K562 (cell line): Measurements from ENCODE around the gene PLCL2. TPM values are rescaled to one million over a fixed set of nuclear protein-coding genes. Genes with fewer than 3 reads are reported as not detected.

Experiments used
- ATAC-seq: fragments of 200-7000 bp; cut with Tn5 transposase; 3 replicates; pipeline ENCODE4 v1.9.1; 2020; ENCODE audit warnings: moderate library complexity
- BruUV-seq: library from RNA; stranded (reverse); fragments of 400-500 nt; replicated peaks from 2 replicates; lab custom pipeline; 2021; lab: Mats Ljungman, UMichigan
- CTCF ChIA-PET: fragments of 300-600 bp; formaldehyde crosslinking; extraction: SDS; loops from one replicate; lab custom pipeline; 2021; ENCODE audit warnings: low intra/inter-chr PET ratio; lab: Yijun Ruan, JAX
- POLR2A ChIA-PET: fragments of 300-600, 350-650 bp; sonication (Branson Sonifier 250); formaldehyde crosslinking; extraction: SDS; loops from one replicate; lab custom pipeline; 2021; ENCODE audit warnings: antibody characterized with exemption, inconsistent platforms; lab: Yijun Ruan, JAX
- DNase-seq, 4 experiments: peaks; one replicate each; pipeline versions ENCODE4 v3.0.0 to v3.0.0-alpha.2; 2011 to 2018; ENCODE audit warnings: low spot score in 3 of 4, mixed read lengths in 3 of 4; ENCODE audit errors: extremely low read depth in 1 of 4
- FAIRE-seq: peaks from 2 replicates; lab custom pipeline; 2011; peaks lifted over from hg19 to GRCh38; lab: Jason Lieb, UNC
- H2AFZ ChIP-seq: 2 replicates; pipeline ENCODE4 v1.6.0; 2011; ENCODE audit warnings: low read depth, low read length, control low read depth, inconsistent platforms
- H3K27ac ChIP-seq: fragments of 200-600 bp; 3 replicates; pipeline ENCODE4 v1.8.0; 2011; ENCODE audit warnings: low read depth, mild to moderate bottlenecking, control low read depth, inconsistent platforms, low read length, moderate library complexity, mixed read lengths; ENCODE audit errors: extremely low read depth
- H3K27me3 ChIP-seq, 2 experiments: fragments of 300-600 bp in 1 of 2; 2 replicates in 1 of 2; 3 replicates in 1 of 2; pipeline versions ENCODE4 v1.6.0 to v1.8.0; 2011; ENCODE audit warnings: inconsistent platforms in 2 of 2, low read length in 2 of 2, mild to moderate bottlenecking in 1 of 2, mixed read lengths in 1 of 2, moderate library complexity in 1 of 2; ENCODE audit not compliant: control insufficient read depth in 2 of 2, insufficient read depth in 2 of 2
- H3K36me3 ChIP-seq: fragments of 300-600 bp; 3 replicates; pipeline ENCODE4 v1.8.0; 2011; ENCODE audit warnings: mild to moderate bottlenecking, low read length, inconsistent platforms; ENCODE audit not compliant: control insufficient read depth, insufficient read depth
- H3K4me1 ChIP-seq, 2 experiments: fragments of 200-600 bp in 1 of 2; replicated peaks in 1 of 2; 2 replicates in 1 of 2; 3 replicates in 1 of 2; pipeline versions ENCODE4 v1.5.1 to v1.8.0; 2011; ENCODE audit warnings: inconsistent platforms in 2 of 2, low read length in 2 of 2, mild to moderate bottlenecking in 1 of 2, mixed read lengths in 1 of 2, moderate library complexity in 1 of 2; ENCODE audit not compliant: control insufficient read depth in 2 of 2, insufficient read depth in 2 of 2
- H3K4me2 ChIP-seq: 2 replicates; pipeline ENCODE4 v1.6.1; 2011; ENCODE audit warnings: low read length, control low read depth, inconsistent platforms, mixed read lengths; ENCODE audit not compliant: insufficient read depth
- H3K4me3 ChIP-seq: fragments of 200-600 bp; sonication (generic), shearing (Covaris generic); 2 replicates; pipeline ENCODE4 v1.5.1; 2016; ENCODE audit warnings: control low read depth, inconsistent platforms
- H3K79me2 ChIP-seq: fragments of 200-600 bp; 3 replicates; pipeline ENCODE4 v1.8.0; 2011; ENCODE audit warnings: low read length, inconsistent platforms; ENCODE audit not compliant: control insufficient read depth, insufficient read depth
- H3K9ac ChIP-seq, 2 experiments: 2 replicates each; pipeline versions ENCODE4 v1.6.0 to v1.6.1; 2011; ENCODE audit warnings: low read depth in 2 of 2, low read length in 2 of 2, control low read depth in 1 of 2, inconsistent platforms in 1 of 2, mild to moderate bottlenecking in 1 of 2, mixed read lengths in 1 of 2; ENCODE audit not compliant: insufficient read depth in 1 of 2
- H3K9me1 ChIP-seq: one replicate; pipeline ENCODE4 v1.6.0; 2011; ENCODE audit warnings: inconsistent platforms, mild to moderate bottlenecking, low read length, moderate library complexity; ENCODE audit not compliant: control insufficient read depth, insufficient read depth
- H3K9me3 ChIP-seq: replicated peaks from 2 replicates; pipeline ENCODE4 v1.5.1; 2011; ENCODE audit warnings: low read depth, low read length, inconsistent platforms; ENCODE audit not compliant: control insufficient read depth, insufficient read depth
- H4K20me1 ChIP-seq: replicated peaks from 2 replicates; pipeline ENCODE4 v1.6.1; 2011; ENCODE audit warnings: low read length, inconsistent platforms, mixed read lengths; ENCODE audit not compliant: control insufficient read depth, insufficient read depth
- ARHGAP35 ChIP-seq: fragments of 450-650 bp; IDR thresholded peaks from 2 replicates; pipeline ENCODE4 v1.6.1; 2018; ENCODE audit not compliant: partially characterized antibody
- BACH1 ChIP-seq: fragments of 200-800 bp; sonication (Bioruptor generic); IDR thresholded peaks from 2 replicates; pipeline ENCODE4 v1.6.1; 2016; ENCODE audit warnings: missing genetic modification characterization, missing compliant biosample characterization
- GTF2A2 ChIP-seq: IDR thresholded peaks from 2 replicates; pipeline ENCODE4 v1.6.1; 2016; ENCODE audit warnings: mild to moderate bottlenecking, missing genetic modification characterization, missing compliant biosample characterization
- NFATC3 ChIP-seq: fragments of 450-650 bp; IDR thresholded peaks from 2 replicates; pipeline ENCODE4 v1.6.1; 2017; ENCODE audit warnings: mild to moderate bottlenecking
- POLR2A ChIP-seq: fragments of 450-650 bp; conservative IDR thresholded peaks from 2 replicates; pipeline ENCODE4 v1.6.1; 2016
- TEAD2 ChIP-seq: fragments of 450-650 bp; IDR thresholded peaks from 2 replicates; pipeline ENCODE4 v1.6.1; 2016; ENCODE audit warnings: missing genetic modification characterization, control low read depth, missing compliant biosample characterization
- TEAD4 ChIP-seq, 2 experiments: sonication (generic) in 1 of 2; formaldehyde crosslinking in 1 of 2; IDR thresholded peaks; 2 replicates each; pipeline versions ENCODE4 v1.6.1 to v1.8.0; 2012 to 2022; ENCODE audit warnings: borderline replicate concordance in 1 of 2, inconsistent platforms in 1 of 2, low read length in 1 of 2, mild to moderate bottlenecking in 1 of 2, missing genetic modification reagents in 1 of 2
- ZNF134 ChIP-seq: fragments of 250-450 bp; sonication (Bioruptor Pico); conservative IDR thresholded peaks from 2 replicates; pipeline ENCODE4 v1.4.0; 2020
- ZNF695 ChIP-seq: fragments of 450-650 bp; formaldehyde crosslinking; IDR thresholded peaks from 2 replicates; pipeline ENCODE4 v1.4.0; 2020; ENCODE audit warnings: mild to moderate bottlenecking, moderate library complexity
- WGBS: fragments of 100-300 bp; shearing (Covaris generic); methylation state at CpG from one replicate; pipeline ENCODE4 v1.1.6; 2016; ENCODE audit warnings: low coverage, mixed read lengths; ENCODE audit not compliant: insufficient coverage; ENCODE audit errors: missing lambda C conversion rate; 5-methylcytosine and 5-hydroxymethylcytosine counted together
- in situ Hi-C: fragments of 300-500 bp; cut with MboI; formaldehyde crosslinking; loops from 4 replicates; pipeline ENCODE4 v1.15.0; 2018; ENCODE audit warnings: inconsistent platforms, mixed read lengths
- intact Hi-C: fragments of 100-400 bp; cut with micrococcal nuclease; formaldehyde crosslinking; loops from 2 replicates; pipeline ENCODE4 v1.14.2; 2022
- polyA plus RNA-seq, 8 experiments: library from polyadenylated mRNA; depleted of rRNA in 4 of 8; stranded (reverse) in 5 of 8; unstranded in 3 of 8; fragments of >200 nt; fragmentation: Nextera tagmentation in 2 of 8; fragmentation: Illumina TruSeq in 1 of 8; extraction: Ambion mirVana in 2 of 8; extraction: Trizol in 1 of 8; gene quantifications; 2 replicates each; pipeline versions ENCODE4 v1.2.1 to v1.2.3, GENCODE V29; 2011 to 2014; ENCODE audit warnings: inconsistent platforms in 1 of 8, missing spikeins in 1 of 8
- total RNA-seq, 7 experiments: library from RNA; depleted of rRNA in 6 of 7; stranded (reverse); fragments of >200 nt in 6 of 7; fragmentation: Illumina TruSeq in 2 of 7; extraction: Trizol in 2 of 7; gene quantifications; 2 replicates each; pipeline versions ENCODE4 v1.2.1 to v1.2.3, GENCODE V29; 2011 to 2021; ENCODE audit warnings: low replicate concordance in 1 of 7

PLCL2 gene
- total and polyA plus RNA-seq, 9 of the 15 experiments (the other 6 are each of a cell fraction or from before 2014, with no cell fraction given), result 0.03 to 0.18 (median 0.11) TPM; not detected in 2

- Histone ChIP-seq H3K9ac (no peak overlapping the region), H3K79me2 (no peaks in the 10 kb centered on the region), H4K20me1 (no peaks in the 10 kb centered on the region), H3K4me3 (no peak overlapping the region), H3K27ac (no peak overlapping the region), H3K27me3 (no peaks in the 10 kb centered on the region), H2AFZ (no peak overlapping the region), H3K9me3 (no peaks in the 10 kb centered on the region), H3K4me2 (no peak overlapping the region), H3K4me1 (no peaks in the 10 kb centered on the region), H3K9me1 (no peaks in the 10 kb centered on the region), H3K36me3 (no peaks in the 10 kb centered on the region)
- no TSS peak for BruUV-seq
- ChIA-PET POLR2A (no interaction called here), CTCF (no interaction called here)
- 2% methylated on average over 7 of the region's 7 CpGs for WGBS
- FAIRE-seq (no peak), ATAC-seq (no peak), DNase-seq (no peak)
- intact Hi-C loops (no loop called here), in situ Hi-C loops (no loop called here)
- TF ChIP-seq ZNF695 (CRISPR knock-in tag) (no peak), TEAD2 (tag) (no peak), NFATC3 (no peak), POLR2A (no peak), TEAD4 (IDR thresholded peaks at IDR 0.05; ENCODE audit: low read length) (no peak), TEAD4 (CRISPR knock-in tag; IDR thresholded peaks at IDR 0.05; ENCODE audit: borderline replicate concordance) (no peak), GTF2A2 (tag) (no peak), BACH1 (tag) (no peak), ZNF134 (CRISPR knock-in tag) (no peak), ARHGAP35 (no peak)
Observed at GRCh38 chr3:17055374-17056276, 170.9 kb downstream of the PLCL2 start.
